HCT116 (cell line): ENCODE data around the gene IGF2BP1. TPM values are rescaled to one million over a fixed set of nuclear protein-coding genes. Genes with fewer than 3 reads are reported as not detected.

Experiments
- ATAC-seq: fragments of 200-7000 bp; cut with Tn5 transposase; 2 replicates; pipeline ENCODE4 v1.9.1; 2020; ENCODE audit warnings: mild to moderate bottlenecking, moderate library complexity
- BruUV-seq: library from RNA; stranded (reverse); fragments of 400-500 nt; replicated peaks from 2 replicates; lab custom pipeline; 2021; lab: Mats Ljungman, UMichigan
- CTCF ChIA-PET: fragments of 300-600 bp; sonication (Branson Sonifier 250); formaldehyde crosslinking; loops from one replicate; lab custom pipeline; 2021; ENCODE audit warnings: antibody characterized with exemption; lab: Charles Lee
- POLR2A ChIA-PET: fragments of 300-600, 350-600 bp; sonication (Branson Sonifier 250); formaldehyde crosslinking; loops from one replicate; lab custom pipeline; 2021; ENCODE audit warnings: antibody characterized with exemption; lab: Charles Lee
- RAD21 ChIA-PET, 2 experiments: fragments of 300-600 bp; sonication (Branson Sonifier 250); formaldehyde crosslinking; loops; one replicate each; lab custom pipeline; 2023; ENCODE audit warnings: low total read pairs in 2 of 2; ENCODE audit not compliant: uncharacterized antibody in 2 of 2, unreplicated experiment in 2 of 2, low non-redundant PET in 1 of 2; lab: Charles Lee
- DNase-seq: peaks from one replicate; pipeline ENCODE4 v3.0.0-alpha.2; 2010; ENCODE audit warnings: low read depth, low spot score
- H2AFZ ChIP-seq: fragments of 200-600 bp; shearing (Covaris generic), sonication (generic); 2 replicates; pipeline ENCODE4 v1.6.1; 2017; ENCODE audit warnings: low read depth, mixed run types, mixed read lengths, antibody characterized with exemption, low read length; ENCODE audit not compliant: poor library complexity, severe bottlenecking
- H3K27ac ChIP-seq: 2 replicates; pipeline ENCODE4 v1.5.1; 2012; ENCODE audit warnings: low read depth, low read length
- H3K27me3 ChIP-seq: fragments of 200-600 bp; sonication (generic); 2 replicates; pipeline ENCODE4 v1.6.1; 2016; ENCODE audit warnings: mixed run types, low read length, mixed read lengths; ENCODE audit not compliant: insufficient read depth
- H3K36me3 ChIP-seq, 2 experiments: fragments of 200-500 bp in 1 of 2; fragments of 200-600 bp in 1 of 2; sonication (Bioruptor generic) in 1 of 2; sonication (generic) in 1 of 2; 2 replicates each; pipeline versions ENCODE4 v1.5.1 to v1.6.1; 2014 to 2016; ENCODE audit warnings: low read length in 2 of 2, inconsistent platforms in 1 of 2, mixed read lengths in 1 of 2, mixed run types in 1 of 2; ENCODE audit not compliant: insufficient read depth in 2 of 2, control insufficient read depth in 1 of 2
- H3K4me1 ChIP-seq, 2 experiments: fragments of 200-600 bp in 1 of 2; sonication (generic) in 1 of 2; 2 replicates each; pipeline versions ENCODE4 v1.5.1 to v1.6.1; 2012 to 2017; ENCODE audit warnings: low read length in 2 of 2, inconsistent platforms in 1 of 2, mild to moderate bottlenecking in 1 of 2, mixed read lengths in 1 of 2, mixed run types in 1 of 2, moderate library complexity in 1 of 2; ENCODE audit not compliant: insufficient read depth in 2 of 2, control insufficient read depth in 1 of 2
- H3K4me2 ChIP-seq: fragments of 200-600 bp; sonication (generic); 2 replicates; pipeline ENCODE4 v1.6.1; 2017; ENCODE audit warnings: mixed run types, low read length, mixed read lengths
- H3K4me3 ChIP-seq, 2 experiments: fragments of 200-600 bp in 1 of 2; sonication (generic) in 1 of 2; replicated peaks in 1 of 2; 2 replicates each; pipeline ENCODE4 v1.5.1; 2011 to 2016; ENCODE audit warnings: low read length in 2 of 2, control low read depth in 1 of 2, low read depth in 1 of 2, mild to moderate bottlenecking in 1 of 2, mixed read lengths in 1 of 2, mixed run types in 1 of 2
- H3K79me2 ChIP-seq: fragments of 200-600 bp; sonication (generic); 2 replicates; pipeline ENCODE4 v1.6.1; 2017; ENCODE audit warnings: mild to moderate bottlenecking, mixed run types, low read length, moderate library complexity, mixed read lengths; ENCODE audit not compliant: insufficient read depth
- H3K9ac ChIP-seq: fragments of 200-600 bp; sonication (generic); 2 replicates; pipeline ENCODE4 v1.6.1; 2016; ENCODE audit warnings: low read length, mixed read lengths
- H3K9me2 ChIP-seq: fragments of 200-600 bp; sonication (generic), shearing (Covaris generic); 2 replicates; pipeline ENCODE4 v1.6.1; 2017; ENCODE audit warnings: mixed run types, mild to moderate bottlenecking, moderate library complexity; ENCODE audit not compliant: insufficient read depth
- H3K9me3 ChIP-seq, 2 experiments: fragments of 200-500 bp in 1 of 2; fragments of 200-600 bp in 1 of 2; sonication (Bioruptor generic) in 1 of 2; sonication (generic) in 1 of 2; 2 replicates each; pipeline ENCODE4 v1.6.1; 2014 to 2017; ENCODE audit warnings: low read length in 2 of 2, mixed read lengths in 2 of 2, inconsistent platforms in 1 of 2, low read depth in 1 of 2, mild to moderate bottlenecking in 1 of 2, mixed run types in 1 of 2, moderate library complexity in 1 of 2; ENCODE audit not compliant: control insufficient read depth in 1 of 2, insufficient read depth in 1 of 2
- H4K20me1 ChIP-seq: fragments of 200-600 bp; sonication (generic), shearing (Covaris generic); 2 replicates; pipeline ENCODE4 v1.6.1; 2017; ENCODE audit warnings: mixed run types, mild to moderate bottlenecking, moderate library complexity; ENCODE audit not compliant: insufficient read depth
- CBX3 ChIP-seq: IDR thresholded peaks from 2 replicates; pipeline ENCODE4 v1.6.1; 2012; ENCODE audit warnings: low read depth
- CEBPB ChIP-seq: IDR thresholded peaks from 2 replicates; pipeline ENCODE4 v1.6.1; 2012; ENCODE audit warnings: low read depth
- EGR1 ChIP-seq: IDR thresholded peaks from 2 replicates; pipeline ENCODE4 v1.6.1; 2012; ENCODE audit warnings: low read depth
- ELF1 ChIP-seq: IDR thresholded peaks from 2 replicates; pipeline ENCODE4 v1.6.1; 2012; ENCODE audit warnings: low read depth, borderline replicate concordance
- EZH2 ChIP-seq: fragments of 200-600 bp; sonication (generic); IDR thresholded peaks from 2 replicates; pipeline ENCODE4 v1.6.1; 2017; ENCODE audit warnings: antibody characterized with exemption, mixed run types
- EZH2phosphoT487 ChIP-seq: fragments of 200-600 bp; IDR thresholded peaks from 2 replicates; pipeline ENCODE4 v1.6.1; 2018; ENCODE audit warnings: antibody characterized with exemption, borderline replicate concordance
- FOSL1 ChIP-seq: IDR thresholded peaks from 2 replicates; pipeline ENCODE4 v1.6.1; 2012; ENCODE audit warnings: low read depth
- JUND ChIP-seq: IDR thresholded peaks from 2 replicates; pipeline ENCODE4 v1.6.1; 2012
- POLR2A ChIP-seq: IDR thresholded peaks from 2 replicates; pipeline ENCODE4 v1.7.0; 2011; ENCODE audit warnings: borderline replicate concordance; ENCODE audit not compliant: insufficient read depth, insufficient read length; ENCODE audit errors: extremely low read depth
- RAD21 ChIP-seq: IDR thresholded peaks from 2 replicates; pipeline ENCODE4 v1.6.1; 2012; ENCODE audit warnings: low read depth, mild to moderate bottlenecking
- SIN3A ChIP-seq: IDR thresholded peaks from 2 replicates; pipeline ENCODE4 v1.6.1; 2012; ENCODE audit warnings: low read depth
- SRF ChIP-seq: IDR thresholded peaks from 2 replicates; pipeline ENCODE4 v1.6.1; 2012; ENCODE audit warnings: low read depth
- YY1 ChIP-seq: IDR thresholded peaks from 2 replicates; pipeline ENCODE4 v1.6.1; 2011; ENCODE audit warnings: low read length, low read depth, moderate library complexity, mild to moderate bottlenecking; ENCODE audit not compliant: insufficient replicate concordance; ENCODE audit errors: extremely low read depth
- ZNF274 ChIP-seq: fragments of 200-500 bp; sonication (Bioruptor generic); IDR thresholded peaks from 2 replicates; pipeline ENCODE4 v1.6.1; 2014; ENCODE audit warnings: mild to moderate bottlenecking, low read depth, low read length, inconsistent platforms
- intact Hi-C: fragments of 100-400 bp; cut with micrococcal nuclease; formaldehyde crosslinking; loops from 2 replicates; pipeline ENCODE4 v1.10.0; 2022
- total RNA-seq: library from RNA; stranded (reverse); gene quantifications from one replicate; pipeline ENCODE4 v1.2.1, GENCODE V29; 2021; ENCODE audit not compliant: unreplicated experiment
- TF ChIP-seq, protein P1 (sequence below): IDR thresholded peaks from 2 replicates; pipeline ENCODE4 v1.6.1; 2012
- TF ChIP-seq, protein P2 (sequence below): IDR thresholded peaks from 2 replicates; pipeline ENCODE4 v1.6.1; 2012

The IGF2BP1 gene
- total RNA-seq, 1 experiment from 2014 or later: 0.91 TPM

DNA sequence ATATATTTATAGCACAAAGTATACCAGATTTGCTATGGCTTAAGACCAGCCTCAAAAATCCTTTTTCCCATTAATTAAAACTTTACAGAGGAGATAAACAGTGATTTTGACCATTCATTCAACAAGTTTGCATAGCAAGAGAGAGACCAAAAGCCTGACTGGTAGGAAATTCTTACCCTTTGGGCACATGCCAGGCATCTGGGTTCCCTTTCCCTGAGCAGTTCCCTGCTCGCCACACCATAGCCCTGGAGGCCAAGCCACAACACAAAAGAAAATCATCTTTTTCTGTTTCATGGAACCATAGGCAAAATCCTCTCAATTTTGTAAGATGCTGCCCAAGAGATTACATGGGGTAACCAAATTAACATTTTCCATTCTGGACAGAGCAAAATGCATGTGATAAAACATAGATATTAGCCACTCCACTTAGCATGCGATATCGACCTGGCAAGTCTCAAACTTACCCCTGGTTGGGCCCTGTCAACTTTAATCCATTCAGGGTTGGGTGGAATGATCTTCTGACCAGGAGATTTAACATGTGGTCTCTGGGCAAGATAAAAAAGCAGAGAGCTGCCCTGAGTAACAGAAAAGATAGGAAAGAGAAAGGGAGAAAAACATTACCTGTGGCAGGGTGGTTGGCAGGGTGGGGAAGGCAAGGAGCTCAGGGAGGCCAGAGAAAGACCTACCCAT is 77.8 kb downstream of the IGF2BP1 start:
- Histone ChIP-seq H3K9me3 (peaks cover 0 to 5% of the 10 kb centered on the region in 2 experiments; a peak in 1 of 4 replicates), H3K4me3 (no peak overlapping the region), H3K4me2 (no peak overlapping the region), H3K27me3 (no peaks in the 10 kb centered on the region), H2AFZ (no peak overlapping the region), H3K27ac (no peak overlapping the region), H3K36me3 (no peaks in the 10 kb centered on the region), H3K79me2 (no peaks in the 10 kb centered on the region), H3K9me2 (0 out of 2 replicates have a peak, but pooled peaks cover 4% of the 10 kb centered on the region), H3K9ac (no peak overlapping the region), H4K20me1 (no peaks in the 10 kb centered on the region)
- no peak for DNase-seq
- ChIA-PET POLR2A (interaction anchor here (0.7 kb wide), 1 partner anchor 24 kb away, joined by 3 read pairs; no protein-coding TSS in a partner anchor), CTCF (no interaction called here), RAD21 (interaction anchor here in 1 of 2 experiments (0.6 kb wide), 1 partner anchor 108 kb away, joined by 6 read pairs; no protein-coding TSS in a partner anchor)
- BruUV-seq: no TSS peak
- intact Hi-C loops: no loop called here
- TF ChIP-seq CEBPB (no peak), SIN3A (no peak), ZNF274 (no peak), SRF (no peak), CBX3 (no peak)
- TF ChIP-seq, protein P1, sequence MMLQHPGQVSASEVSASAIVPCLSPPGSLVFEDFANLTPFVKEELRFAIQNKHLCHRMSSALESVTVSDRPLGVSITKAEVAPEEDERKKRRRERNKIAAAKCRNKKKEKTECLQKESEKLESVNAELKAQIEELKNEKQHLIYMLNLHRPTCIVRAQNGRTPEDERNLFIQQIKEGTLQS: no peak
- TF ChIP-seq, all 23 proteins: peak for 0
- H3K4me1 ChIP-seq: peaks cover 0 to 15% of the 10 kb centered on the region in 2 experiments; a peak in 3 of 4 replicates
- ATAC-seq: no peak

DNA sequence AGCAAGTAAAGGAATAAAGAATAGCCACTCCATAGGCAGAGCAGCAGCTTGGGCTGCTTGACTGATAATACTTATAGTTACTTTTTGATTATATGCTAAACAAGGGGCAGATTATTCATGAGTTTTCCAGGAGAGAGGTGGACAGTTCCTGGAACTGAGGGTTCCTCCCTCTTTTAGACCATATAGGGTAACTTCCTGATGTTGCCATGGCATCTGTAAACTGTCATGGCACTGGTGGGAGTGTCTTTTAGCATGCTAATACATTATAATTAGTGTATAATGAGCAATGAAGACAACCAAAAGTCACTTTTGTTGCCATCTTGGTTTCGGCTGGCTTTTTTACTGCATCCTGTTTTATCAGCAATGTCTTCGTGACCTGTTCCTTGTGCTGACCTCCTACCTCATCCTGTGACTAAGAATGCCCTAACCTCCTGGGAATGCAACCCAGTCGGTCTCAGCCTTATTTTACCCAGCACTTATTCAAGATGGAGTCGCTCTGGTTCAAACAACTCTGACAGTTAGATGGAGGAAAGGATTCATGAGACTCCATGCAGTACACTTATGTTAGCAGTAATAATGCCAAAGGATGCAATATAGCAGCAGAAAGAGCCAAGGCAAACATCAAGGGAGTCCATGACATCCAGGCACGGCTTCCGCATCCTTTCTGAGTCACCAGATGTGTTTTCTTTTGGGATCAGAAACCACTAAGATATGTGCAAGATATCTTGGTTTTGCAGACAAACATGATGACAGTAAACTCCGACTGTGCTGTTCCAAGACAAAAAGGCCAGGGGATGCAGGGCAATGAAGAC is 79.6 kb downstream of the IGF2BP1 start:
- POLR2A ChIA-PET: no interaction called here
- H3K9ac ChIP-seq: no peak overlapping the region
- no peak overlapping the region for H3K4me3 ChIP-seq
- H3K27me3 ChIP-seq: no peaks in the 10 kb centered on the region
- no peak overlapping the region for H3K27ac ChIP-seq
- 0 out of 2 replicates have a peak, but pooled peaks cover 4% of the 10 kb centered on the region for H3K9me2 ChIP-seq
- RAD21 ChIA-PET: no interaction called here
- H4K20me1 ChIP-seq: no peaks in the 10 kb centered on the region
- DNase-seq: no peak
- H3K4me1 ChIP-seq: peaks cover 0 to 15% of the 10 kb centered on the region in 2 experiments; a peak in 3 of 4 replicates
- peak overlapping the region; percentile 8 for H2AFZ ChIP-seq
- ATAC-seq: peak; percentile 70
- H3K4me2 ChIP-seq: peak overlapping the region; percentile 36
- intact Hi-C loops: no loop called here
- no peaks in the 10 kb centered on the region for H3K36me3 ChIP-seq
- CTCF ChIA-PET: no interaction called here
- H3K9me3 ChIP-seq: peaks cover 0 to 7% of the 10 kb centered on the region in 2 experiments; a peak in 1 of 4 replicates
- H3K79me2 ChIP-seq: no peaks in the 10 kb centered on the region
- no TSS peak for BruUV-seq
- TF ChIP-seq YY1: no peak
- 0 out of 2 replicates have a peak, but pooled peaks have one; percentile 27 for TF ChIP-seq SIN3A
- TF ChIP-seq, protein P2, sequence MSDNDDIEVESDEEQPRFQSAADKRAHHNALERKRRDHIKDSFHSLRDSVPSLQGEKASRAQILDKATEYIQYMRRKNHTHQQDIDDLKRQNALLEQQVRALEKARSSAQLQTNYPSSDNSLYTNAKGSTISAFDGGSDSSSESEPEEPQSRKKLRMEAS: no peak
- TF ChIP-seq, protein P1: no peak
- no peak for TF ChIP-seq EZH2phosphoT487
- no peak for TF ChIP-seq ELF1
- 0 out of 2 replicates have a peak, but pooled peaks have one; percentile 35 for TF ChIP-seq CEBPB
- no peak for TF ChIP-seq EGR1
- no peak for TF ChIP-seq ZNF274
- TF ChIP-seq RAD21: no peak
- no peak for TF ChIP-seq POLR2A
- 0 out of 2 replicates have a peak, but pooled peaks have one; percentile 38 for TF ChIP-seq JUND
- no peak for TF ChIP-seq EZH2
- TF ChIP-seq SRF: peak; percentile 66
- TF ChIP-seq FOSL1: peak; percentile 43; the same call in 1 of the 2 replicates
